NCI-H82 (cell line): ENCODE measurements around the gene PFKM.

Experiments used
- DNase-seq: peaks from one replicate; lab custom pipeline; 2025; lab: John Stamatoyannopoulos, UW

Gene PFKM

DNA sequence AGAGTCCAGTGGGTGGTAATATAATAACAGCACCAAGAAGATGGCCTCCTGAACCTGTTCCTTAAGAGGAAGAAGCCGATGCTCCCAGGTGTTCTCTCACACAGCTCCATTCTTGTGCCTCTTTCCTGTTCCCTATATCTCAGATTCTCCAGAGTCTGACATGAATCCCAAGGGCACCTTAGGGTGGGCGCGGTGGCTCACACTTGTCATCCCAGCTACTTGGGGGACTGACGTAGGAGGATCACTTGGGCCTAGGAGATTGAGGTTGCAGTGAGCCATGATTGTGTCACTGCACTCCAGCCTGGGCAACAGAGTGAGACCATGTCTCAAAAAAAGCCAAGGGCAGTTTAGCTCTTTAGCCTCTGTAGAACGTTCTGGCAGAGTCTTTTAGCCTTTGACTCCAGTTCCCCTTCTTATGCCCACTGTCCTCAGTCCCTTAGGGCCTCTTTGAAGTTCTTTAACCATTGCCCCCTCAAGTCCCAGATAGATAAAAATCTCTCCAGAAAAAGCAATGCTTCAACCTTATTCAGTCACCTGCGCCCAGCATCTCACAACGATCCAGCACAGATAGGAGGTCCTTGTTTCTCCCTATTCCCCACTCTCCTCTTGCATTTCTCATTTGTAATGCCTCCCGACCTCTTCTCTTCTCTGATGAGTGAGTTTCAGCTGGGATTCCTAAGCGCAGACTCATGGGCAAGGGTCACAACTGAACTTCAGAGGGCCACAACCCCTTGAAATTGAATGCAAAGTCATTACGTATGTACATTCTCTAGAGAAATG is 68.9 kb downstream of the PFKM start:
- DNase-seq, result no peak

DNA sequence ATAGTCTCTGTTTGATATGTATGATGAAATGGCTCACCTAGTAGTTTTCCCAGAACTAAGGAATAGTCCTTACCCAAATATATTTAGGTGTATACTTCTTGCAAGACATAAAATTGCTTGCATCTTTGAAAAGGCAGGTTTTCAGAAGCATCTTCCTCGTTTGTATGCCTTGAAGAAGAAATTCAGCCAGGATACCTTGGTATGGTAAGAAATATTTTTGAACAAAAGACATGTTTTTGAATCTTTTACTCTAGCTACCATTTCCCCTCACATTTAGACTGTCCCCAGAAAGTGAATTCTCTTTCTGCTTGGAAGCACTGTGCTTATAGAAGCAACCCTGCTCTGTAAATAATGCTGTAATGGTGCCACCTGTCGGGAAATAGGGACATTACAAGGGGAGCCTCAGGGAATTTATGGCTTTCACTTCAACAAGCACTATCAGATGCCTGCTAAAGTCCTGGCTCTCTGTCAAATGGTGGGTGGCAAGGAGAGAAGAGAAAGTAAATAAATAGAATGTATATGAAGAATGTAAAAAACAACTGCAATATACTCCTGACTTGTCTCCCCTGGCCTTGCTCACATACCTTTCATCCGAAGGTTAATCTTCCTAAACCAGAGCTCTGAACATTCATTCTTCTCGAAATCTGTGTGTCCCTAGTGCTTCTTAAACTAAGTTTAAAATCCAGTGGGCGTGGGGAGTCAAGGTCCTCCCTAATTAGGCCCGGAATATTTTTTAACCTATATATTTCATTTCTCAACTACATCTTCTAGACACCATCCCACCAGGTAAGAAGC is 70.4 kb downstream of the PFKM start:
- DNase-seq, result peak; percentile 79

DNA sequence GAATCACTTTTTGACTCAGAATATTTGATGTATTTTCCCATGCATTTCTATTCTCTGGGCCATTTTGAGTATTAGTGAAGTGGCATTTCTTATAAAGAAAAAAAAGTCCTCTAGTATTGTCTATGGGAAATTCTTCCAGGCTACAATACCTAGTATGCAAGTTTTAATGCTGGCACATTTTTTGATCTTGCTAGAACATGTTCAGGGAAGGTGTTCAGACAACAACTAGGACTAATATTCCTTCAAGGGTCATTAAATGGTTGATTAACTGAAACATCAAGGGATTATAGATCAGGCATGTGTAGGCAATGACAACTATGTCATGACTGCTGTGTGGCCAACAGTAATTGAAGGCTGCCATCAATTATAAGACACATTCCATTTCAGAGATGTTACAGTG is 71.9 kb downstream of the PFKM start:
- DNase-seq, result no peak

DNA sequence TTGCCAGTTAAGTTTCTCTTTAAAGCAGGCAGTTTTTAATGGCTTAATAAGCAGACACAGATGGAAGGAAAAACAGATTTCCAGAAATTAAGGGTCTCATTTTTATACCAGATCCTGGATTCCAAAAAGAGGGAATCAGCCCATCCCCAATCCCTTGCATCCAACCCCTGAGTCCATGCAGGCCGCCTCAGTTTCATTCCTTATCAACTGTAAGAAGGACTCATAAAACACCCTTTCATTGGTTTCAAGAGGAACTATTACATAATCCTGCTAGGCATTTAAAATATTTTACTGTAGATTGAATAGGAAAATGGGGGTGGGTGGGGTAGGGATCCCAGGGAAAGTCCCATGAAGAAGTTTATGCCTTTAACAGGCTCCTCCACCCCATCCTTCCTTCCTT is 73.7 kb downstream of the PFKM start:
- DNase-seq, result no peak

GRCh38 chr12:48193623-48194022 is 74.5 kb downstream of the PFKM start:
- no peak for DNase-seq

DNA sequence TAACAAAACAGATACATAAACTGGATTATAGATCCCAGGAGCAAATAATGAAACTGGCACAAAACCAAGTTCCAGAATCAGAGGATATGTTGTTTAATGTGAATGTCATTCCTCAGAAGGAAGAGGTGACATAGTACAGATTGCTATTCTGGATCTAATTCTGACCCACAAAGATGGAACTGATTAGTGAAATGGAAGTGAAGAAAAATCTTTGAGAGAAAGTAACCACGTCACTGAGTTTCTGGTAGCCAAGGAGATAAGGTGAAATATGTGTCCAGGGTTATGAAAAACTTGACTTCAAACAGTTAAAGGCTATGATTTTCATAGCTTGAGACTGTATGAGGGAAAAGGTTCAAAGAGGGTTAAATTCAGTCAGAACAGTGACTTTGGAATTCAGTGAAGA is 75.6 kb downstream of the PFKM start:
- DNase-seq, result no peak
